ENCODE results near the gene ACTR3C.

Gene ACTR3C

DNA sequence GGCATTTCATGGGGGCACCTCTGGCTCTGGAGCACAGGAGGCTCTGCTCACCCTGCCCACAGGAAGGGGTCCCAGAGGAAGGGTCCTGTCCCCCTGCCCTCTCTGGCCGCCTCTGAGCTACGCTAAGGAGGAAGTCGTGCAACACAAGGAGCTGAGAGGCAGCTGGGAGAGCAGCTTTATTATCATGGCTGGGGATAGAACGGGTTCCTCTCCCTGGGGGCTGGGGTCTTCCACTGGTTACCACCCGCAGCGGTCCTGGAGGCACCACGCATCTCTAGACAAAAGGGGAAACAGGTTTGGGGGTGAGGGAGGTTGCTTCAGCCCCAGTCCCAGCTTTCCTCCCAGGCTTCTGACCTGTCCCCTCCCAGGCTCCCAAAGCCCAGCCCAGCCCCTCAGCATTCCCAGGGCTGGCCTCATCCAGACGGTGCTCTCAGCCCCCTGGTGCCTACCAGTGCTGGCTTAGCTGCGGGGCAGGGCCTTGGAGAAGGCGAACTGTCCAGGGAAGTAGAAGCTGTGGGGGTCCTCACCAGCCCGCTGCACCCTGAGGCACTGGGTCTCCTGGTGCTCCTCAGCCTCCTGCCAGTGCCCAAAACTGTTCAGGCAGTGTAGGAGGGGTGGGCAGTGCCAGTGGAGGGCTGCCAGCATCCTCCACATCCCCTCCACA, 15.0 kb upstream of the ACTR3C start:
- in situ Hi-C loops (cut with HindIII; ENCODE audit: low pct_unique_long_range_greater_than_20kb, low sequenced_read_pairs) = no loop called here
- no peak for DNase-seq (ENCODE audit: low read depth in 1 of 2, low spot score in 1 of 2)
- no peak for TF ChIP-seq JUND (IDR thresholded peaks at IDR 0.05; ENCODE audit: low read depth)

DNA sequence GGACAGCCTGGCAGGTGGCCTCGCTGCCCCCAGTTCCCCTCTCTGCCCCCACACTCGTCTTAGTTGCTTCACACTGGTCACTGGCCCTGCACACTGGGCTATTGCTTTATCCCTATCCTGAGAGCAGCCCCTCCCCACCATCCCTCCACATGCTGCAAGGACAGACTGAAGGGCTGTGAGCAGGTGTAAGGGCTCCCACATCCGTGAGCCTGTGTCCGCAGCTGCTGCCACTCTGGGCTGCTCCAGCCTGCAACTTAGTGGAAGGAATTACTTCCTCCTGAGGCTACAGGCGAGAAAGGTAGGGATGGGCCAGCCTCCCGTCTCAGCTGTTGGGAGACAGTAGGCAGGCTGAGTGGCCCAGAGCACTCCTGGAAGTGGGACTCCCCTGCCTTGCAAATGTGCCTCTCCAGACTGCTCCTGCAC, 14.3 kb upstream of the ACTR3C start:
- in situ Hi-C loops (cut with HindIII; ENCODE audit: low pct_unique_long_range_greater_than_20kb, low sequenced_read_pairs) = no loop called here

DNA sequence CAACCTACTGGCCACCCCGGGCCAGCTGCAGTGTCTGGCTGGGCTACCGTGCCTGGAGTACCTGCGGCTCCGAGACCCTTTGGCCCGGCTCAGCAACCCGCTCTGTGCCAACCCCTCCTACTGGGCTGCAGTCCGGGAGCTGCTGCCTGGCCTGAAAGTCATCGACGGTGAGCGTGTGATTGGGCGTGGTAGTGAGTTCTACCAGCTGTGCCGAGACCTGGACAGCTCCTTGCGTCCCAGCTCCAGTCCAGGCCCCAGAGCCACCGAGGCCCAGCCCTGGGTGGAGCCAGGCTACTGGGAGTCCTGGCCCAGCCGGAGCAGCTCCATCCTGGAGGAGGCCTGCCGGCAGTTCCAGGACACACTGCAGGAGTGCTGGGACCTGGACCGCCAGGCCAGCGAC, 13.8 kb upstream of the ACTR3C start:
- no peak for DNase-seq (ENCODE audit: low read depth in 1 of 2, low spot score in 1 of 2)
- no peak for TF ChIP-seq JUND (IDR thresholded peaks at IDR 0.05; ENCODE audit: low read depth)
- in situ Hi-C loops (cut with HindIII; ENCODE audit: low pct_unique_long_range_greater_than_20kb, low sequenced_read_pairs) = no loop called here

More for the DNA sequence above, 14.3 kb upstream of the ACTR3C start:
- TF ChIP-seq JUND (IDR thresholded peaks at IDR 0.05; ENCODE audit: low read depth) = no peak
- no peak for DNase-seq (ENCODE audit: low read depth in 1 of 2, low spot score in 1 of 2)

DNA sequence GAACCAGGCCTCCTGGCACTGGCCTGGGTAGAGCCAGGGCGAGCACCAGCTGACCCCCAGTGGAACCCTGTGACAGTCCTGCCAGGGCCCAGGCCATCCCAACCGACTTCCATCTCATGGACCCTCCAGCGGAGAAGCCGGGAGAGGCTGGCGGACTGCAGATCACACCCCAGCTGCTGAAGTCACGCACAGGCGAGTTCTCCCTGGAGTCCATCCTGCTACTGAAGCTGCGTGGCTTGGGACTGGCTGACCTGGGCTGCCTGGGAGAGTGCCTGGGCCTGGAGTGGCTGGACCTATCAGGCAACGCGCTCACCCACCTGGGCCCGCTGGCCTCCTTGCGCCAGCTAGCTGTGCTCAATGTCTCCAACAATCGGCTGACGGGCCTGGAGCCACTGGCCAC, 13.4 kb upstream of the ACTR3C start:
- in situ Hi-C loops (cut with HindIII; ENCODE audit: low pct_unique_long_range_greater_than_20kb, low sequenced_read_pairs) = no loop called here
- no peak for DNase-seq (ENCODE audit: low read depth in 1 of 2, low spot score in 1 of 2)
- TF ChIP-seq JUND (IDR thresholded peaks at IDR 0.05; ENCODE audit: low read depth) = no peak

DNA sequence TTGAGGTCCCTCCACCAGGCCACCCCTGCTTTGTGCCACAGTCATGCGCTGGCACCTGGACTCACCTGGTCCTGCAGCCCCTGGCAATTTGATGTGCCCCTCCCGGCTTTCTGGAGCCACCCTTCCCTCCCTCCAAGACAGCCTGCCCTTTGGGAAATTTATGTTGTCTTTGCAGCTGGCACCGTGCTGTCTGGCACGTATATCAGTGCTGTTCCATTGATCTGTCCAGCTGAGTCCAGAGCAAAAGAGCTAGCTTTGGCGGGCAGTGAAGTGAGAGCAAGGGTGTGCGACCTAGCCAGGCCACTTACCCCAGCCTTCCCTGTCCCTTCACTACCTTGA, 12.4 kb upstream of the ACTR3C start:
- in situ Hi-C loops (cut with HindIII; ENCODE audit: low pct_unique_long_range_greater_than_20kb, low sequenced_read_pairs) = no loop called here
- no peak for DNase-seq (ENCODE audit: low read depth in 1 of 2, low spot score in 1 of 2)
- TF ChIP-seq JUND (IDR thresholded peaks at IDR 0.05; ENCODE audit: low read depth) = no peak

DNA sequence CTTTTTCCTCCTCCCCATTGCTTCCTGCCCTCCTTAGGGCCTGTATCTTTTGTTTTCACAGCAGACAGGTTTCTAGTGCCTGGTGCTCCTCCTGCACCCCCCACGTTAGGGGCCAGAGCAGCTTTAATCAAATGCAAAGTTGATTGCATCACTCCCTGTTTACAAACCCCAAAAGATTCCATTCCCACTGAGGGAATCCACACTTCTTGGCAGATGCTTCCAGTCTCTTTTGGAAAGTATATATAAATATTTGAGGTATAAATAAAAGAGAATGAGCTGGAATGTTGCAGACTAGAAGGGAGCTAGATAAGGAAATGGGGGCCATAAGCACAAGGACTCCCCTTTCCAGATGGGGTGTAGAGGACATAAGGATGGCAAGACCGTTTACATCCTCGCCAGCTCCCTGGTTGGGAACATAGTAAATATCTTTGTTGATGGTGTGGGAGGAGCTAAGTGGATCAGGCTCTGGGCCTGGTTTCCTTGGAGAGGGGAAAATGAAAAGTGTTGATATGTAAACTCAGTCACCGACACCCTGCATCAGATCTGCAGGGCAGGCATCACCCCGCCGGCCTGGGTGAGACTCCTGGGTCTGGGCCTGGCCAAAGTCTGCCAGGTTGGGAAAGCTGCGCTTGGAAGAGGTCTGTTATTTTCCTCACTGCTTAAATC, 11.9 kb upstream of the ACTR3C start:
- in situ Hi-C loops (cut with HindIII; ENCODE audit: low pct_unique_long_range_greater_than_20kb, low sequenced_read_pairs) = no loop called here
- no peak for DNase-seq (ENCODE audit: low read depth in 1 of 2, low spot score in 1 of 2)
- no peak for TF ChIP-seq JUND (IDR thresholded peaks at IDR 0.05; ENCODE audit: low read depth)

DNA sequence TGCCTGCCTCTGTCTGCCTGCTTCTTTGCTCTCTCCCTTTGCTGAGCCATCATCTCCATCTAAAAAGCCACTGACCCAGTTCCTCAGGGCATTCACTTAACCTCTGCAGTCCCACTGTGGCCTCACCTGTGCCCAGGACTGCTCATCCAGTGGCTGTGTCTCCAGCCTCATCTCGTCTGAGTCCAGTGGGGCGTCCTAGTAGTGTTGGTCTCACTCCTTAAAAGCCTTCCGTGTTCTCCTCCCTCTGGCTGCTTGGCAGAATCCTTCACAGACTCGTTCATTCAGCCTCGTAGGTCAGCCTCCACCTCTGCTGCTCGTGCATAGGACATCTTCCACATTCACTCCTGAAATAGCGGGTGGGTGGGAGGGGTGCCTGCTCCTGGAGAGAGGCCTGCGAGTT, 10.8 kb upstream of the ACTR3C start:
- no peak for DNase-seq (ENCODE audit: low read depth in 1 of 2, low spot score in 1 of 2)
- no peak for TF ChIP-seq JUND (IDR thresholded peaks at IDR 0.05; ENCODE audit: low read depth)
- in situ Hi-C loops (cut with HindIII; ENCODE audit: low pct_unique_long_range_greater_than_20kb, low sequenced_read_pairs) = no loop called here

DNA sequence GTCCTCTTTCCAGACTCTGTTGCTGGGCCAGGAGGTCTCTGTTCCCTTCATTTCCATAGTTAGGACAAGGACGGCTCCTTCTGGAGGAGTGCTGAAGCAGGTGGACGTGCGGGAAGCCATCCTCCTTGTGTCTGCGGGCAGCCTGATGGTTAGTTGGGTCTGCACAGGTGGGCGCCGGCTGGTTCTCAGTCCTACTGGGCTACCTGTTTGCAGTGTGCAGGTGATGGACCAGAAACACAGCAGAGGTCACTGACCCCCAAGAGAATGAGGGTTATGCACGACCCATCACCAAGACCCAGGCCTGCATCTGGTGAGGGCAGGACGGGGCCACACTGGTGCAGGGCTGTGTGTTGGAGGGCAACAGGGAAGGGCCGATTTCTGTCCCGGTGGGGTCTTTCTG, 10.3 kb upstream of the ACTR3C start:
- no peak for TF ChIP-seq JUND (IDR thresholded peaks at IDR 0.05; ENCODE audit: low read depth)
- in situ Hi-C loops (cut with HindIII; ENCODE audit: low pct_unique_long_range_greater_than_20kb, low sequenced_read_pairs) = no loop called here

DNA sequence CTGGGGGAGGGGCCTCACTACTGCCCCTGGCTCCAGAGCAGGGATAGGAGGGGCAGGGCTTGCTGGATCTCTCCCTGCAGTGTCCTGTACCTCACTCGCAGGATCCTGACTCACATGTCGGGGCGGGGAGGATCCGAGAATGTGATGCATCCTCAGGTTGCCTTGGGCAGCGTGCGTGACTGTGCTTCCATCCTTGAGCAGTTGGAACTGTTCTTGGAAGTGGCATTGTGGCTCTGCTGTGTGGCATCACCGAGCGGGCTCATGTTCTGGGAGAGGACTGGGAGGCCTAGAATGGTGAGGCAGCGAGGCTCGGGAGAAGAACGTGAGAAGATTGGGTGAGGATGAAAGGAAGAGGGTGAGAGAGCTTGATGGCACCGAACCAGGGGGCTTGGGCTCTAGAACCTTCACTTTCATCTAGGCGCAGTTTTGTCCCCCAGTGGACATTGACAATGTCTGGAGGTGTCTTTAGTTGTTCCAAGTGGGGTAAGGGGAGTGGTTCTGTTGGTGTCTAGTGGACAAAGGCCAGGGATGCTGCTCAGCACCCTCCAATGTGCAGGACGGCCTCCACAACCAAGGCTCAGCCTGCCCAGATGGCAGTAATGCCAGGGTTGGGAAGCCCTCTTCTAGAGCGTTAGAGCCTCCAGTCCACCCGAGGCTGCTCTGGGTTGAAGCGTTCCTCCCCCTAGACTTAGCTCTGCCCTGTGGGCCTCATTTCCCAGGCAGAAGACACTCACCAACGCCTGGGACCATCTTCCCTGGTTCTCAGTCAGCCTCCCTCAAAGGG, 9.7 kb upstream of the ACTR3C start:
- no peak for DNase-seq (ENCODE audit: low read depth in 1 of 2, low spot score in 1 of 2)
- TF ChIP-seq JUND (IDR thresholded peaks at IDR 0.05; ENCODE audit: low read depth) = no peak
- in situ Hi-C loops (cut with HindIII; ENCODE audit: low pct_unique_long_range_greater_than_20kb, low sequenced_read_pairs) = no loop called here

More for the DNA sequence above, 10.3 kb upstream of the ACTR3C start:
- DNase-seq (ENCODE audit: low read depth in 1 of 2, low spot score in 1 of 2) = no peak

DNA sequence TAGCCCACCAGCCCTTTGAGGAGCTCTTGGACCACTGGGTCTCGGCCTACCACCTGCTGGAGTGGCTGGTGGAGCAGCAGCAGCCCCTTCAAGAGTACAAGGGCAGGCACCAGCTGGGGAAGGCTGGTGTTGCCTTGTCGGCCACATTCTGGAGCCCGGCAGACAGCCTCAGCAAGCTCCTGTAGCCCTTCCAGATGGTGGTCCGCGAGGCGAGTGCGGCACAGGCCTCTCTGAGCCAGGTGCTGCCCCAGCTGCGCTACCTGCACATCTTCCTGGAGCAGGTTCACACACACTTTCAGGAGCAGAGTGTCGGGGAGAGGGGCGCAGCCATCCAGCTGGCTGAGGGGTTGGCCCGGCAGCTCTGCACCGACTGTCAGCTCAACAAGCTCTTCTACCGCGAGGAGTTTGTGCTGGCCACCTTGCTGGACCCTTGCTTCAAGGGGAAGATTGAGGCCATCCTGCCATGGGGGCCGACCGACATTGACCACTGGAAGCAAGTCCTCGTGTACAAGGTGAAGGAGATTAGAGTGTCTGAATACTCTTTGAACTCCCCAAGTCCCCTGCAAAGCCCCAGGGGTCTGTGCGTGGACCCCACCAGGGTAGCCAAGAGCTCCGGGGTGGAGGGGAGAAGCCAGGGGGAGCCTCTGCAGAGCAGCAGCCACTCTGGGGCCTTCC, 7.0 kb upstream of the ACTR3C start:
- no peak for TF ChIP-seq JUND (IDR thresholded peaks at IDR 0.05; ENCODE audit: low read depth)
- in situ Hi-C loops (cut with HindIII; ENCODE audit: low pct_unique_long_range_greater_than_20kb, low sequenced_read_pairs) = no loop called here
- no peak for DNase-seq (ENCODE audit: low read depth in 1 of 2, low spot score in 1 of 2)

DNA sequence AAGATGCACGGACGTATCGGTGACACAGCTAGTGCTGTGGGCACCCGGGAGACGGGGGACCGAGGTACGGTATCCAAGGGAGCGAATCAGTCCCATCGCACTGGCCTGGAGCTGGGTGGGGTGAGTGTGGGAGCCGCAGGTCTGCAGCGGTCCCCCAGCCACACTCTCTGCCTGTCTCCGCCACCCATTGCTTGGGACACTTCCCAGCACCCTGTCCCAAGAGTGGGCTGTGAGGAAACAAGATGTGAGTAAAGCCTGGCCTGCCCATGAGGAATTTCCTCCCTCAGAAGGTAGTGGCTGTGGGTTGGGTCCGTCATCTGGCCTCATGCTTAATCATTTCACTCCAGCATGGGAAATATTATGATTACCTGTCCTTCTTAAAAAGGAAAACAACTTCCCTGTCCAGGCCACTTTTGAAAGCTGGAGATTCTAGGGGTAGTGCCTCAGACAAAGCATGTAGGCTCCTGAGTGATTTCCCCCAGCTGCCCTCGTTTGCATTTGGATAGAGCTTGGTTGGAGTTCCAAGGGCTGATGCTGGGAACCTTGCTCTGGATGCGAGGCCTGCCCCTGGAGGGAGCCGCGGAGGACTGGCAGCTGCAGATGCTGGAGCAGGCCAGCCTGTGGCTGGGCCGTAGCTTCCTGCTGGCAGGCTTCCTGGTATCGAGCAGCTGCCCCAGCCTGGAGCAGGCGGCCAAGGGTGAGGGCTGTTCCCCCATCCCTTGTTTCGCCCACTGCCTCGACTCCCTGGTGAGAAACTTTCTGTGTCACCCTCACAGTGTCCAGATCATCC, 6.2 kb upstream of the ACTR3C start:
- TF ChIP-seq JUND (IDR thresholded peaks at IDR 0.05; ENCODE audit: low read depth) = no peak
- in situ Hi-C loops (cut with HindIII; ENCODE audit: low pct_unique_long_range_greater_than_20kb, low sequenced_read_pairs) = no loop called here
- DNase-seq (ENCODE audit: low read depth in 1 of 2, low spot score in 1 of 2) = no peak

DNA sequence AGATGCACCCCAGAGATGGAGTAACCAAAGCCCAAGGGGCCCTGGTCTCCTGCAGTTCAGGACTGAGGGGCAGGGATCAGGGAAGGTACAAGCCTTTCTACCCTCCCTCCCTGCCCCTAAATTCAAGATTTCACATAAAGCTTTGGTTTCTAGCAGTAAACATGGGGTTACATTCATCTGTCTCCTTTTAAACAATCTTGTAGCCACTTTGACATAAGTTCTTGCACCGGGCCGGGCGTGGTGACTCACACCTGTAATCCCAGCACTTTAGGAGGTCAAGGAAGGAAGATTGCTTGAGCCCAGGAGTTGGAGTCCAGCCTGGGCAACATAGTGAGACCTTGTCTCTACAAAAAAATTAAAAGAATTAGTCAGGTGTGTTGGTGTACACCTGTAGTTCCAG, 4.0 kb upstream of the ACTR3C start:
- no peak for TF ChIP-seq JUND (IDR thresholded peaks at IDR 0.05; ENCODE audit: low read depth)
- no peak for DNase-seq (ENCODE audit: low read depth in 1 of 2, low spot score in 1 of 2)
- in situ Hi-C loops (cut with HindIII; ENCODE audit: low pct_unique_long_range_greater_than_20kb, low sequenced_read_pairs) = no loop called here
